Activated CD8-positive, alpha-beta memory T cell treated with anti-CD3 and anti-CD28 coated beads, Interleukin-2, amount 10 ng/mL, durations not matched to agents 7 days and 5 days (primary cell): ENCODE measurements around the gene TTC27. TPM values are rescaled to one million over a fixed set of nuclear protein-coding genes. Genes with fewer than 3 reads are reported as not detected.

Experiments used
- ATAC-seq: fragments of 150-1000 bp; cut with Tn5 transposase; one replicate; pipeline ENCODE4 v1.10.0; 2021; ENCODE audit warnings: moderate library complexity
- CTCF ChIA-PET: fragments of 350-600 bp; sonication (Branson Sonifier 250); formaldehyde crosslinking; loops from one replicate; lab custom pipeline; 2021; ENCODE audit warnings: antibody characterized with exemption; lab: Charles Lee
- DNase-seq: peaks from one replicate; pipeline ENCODE4 v3.0.0-alpha.2; 2020
- H3K27ac Mint-ChIP-seq: one replicate; pipeline ENCODE4 v1.8.0; 2021; ENCODE audit warnings: mild to moderate bottlenecking, mixed read lengths
- H3K27me3 Mint-ChIP-seq: one replicate; pipeline ENCODE4 v1.8.0; 2021; ENCODE audit warnings: mixed read lengths
- H3K36me3 Mint-ChIP-seq: one replicate; pipeline ENCODE4 v1.8.0; 2021; ENCODE audit warnings: mild to moderate bottlenecking, mixed read lengths
- H3K4me1 Mint-ChIP-seq: one replicate; pipeline ENCODE4 v1.8.0; 2021; ENCODE audit warnings: mixed read lengths
- H3K4me3 Mint-ChIP-seq: one replicate; pipeline ENCODE4 v1.8.0; 2021; ENCODE audit warnings: mild to moderate bottlenecking, moderate library complexity, mixed read lengths
- H3K9me3 Mint-ChIP-seq: one replicate; pipeline ENCODE4 v1.8.0; 2022; ENCODE audit warnings: low read depth, mixed read lengths
- total RNA-seq, 2 experiments: library from RNA; stranded (reverse); gene quantifications; one replicate each; pipeline ENCODE4 v1.2.3, GENCODE V29; 2021

Gene TTC27
- 10 to 100 TPM; 17.0 to 22.6 TPM for total RNA-seq

DNA sequence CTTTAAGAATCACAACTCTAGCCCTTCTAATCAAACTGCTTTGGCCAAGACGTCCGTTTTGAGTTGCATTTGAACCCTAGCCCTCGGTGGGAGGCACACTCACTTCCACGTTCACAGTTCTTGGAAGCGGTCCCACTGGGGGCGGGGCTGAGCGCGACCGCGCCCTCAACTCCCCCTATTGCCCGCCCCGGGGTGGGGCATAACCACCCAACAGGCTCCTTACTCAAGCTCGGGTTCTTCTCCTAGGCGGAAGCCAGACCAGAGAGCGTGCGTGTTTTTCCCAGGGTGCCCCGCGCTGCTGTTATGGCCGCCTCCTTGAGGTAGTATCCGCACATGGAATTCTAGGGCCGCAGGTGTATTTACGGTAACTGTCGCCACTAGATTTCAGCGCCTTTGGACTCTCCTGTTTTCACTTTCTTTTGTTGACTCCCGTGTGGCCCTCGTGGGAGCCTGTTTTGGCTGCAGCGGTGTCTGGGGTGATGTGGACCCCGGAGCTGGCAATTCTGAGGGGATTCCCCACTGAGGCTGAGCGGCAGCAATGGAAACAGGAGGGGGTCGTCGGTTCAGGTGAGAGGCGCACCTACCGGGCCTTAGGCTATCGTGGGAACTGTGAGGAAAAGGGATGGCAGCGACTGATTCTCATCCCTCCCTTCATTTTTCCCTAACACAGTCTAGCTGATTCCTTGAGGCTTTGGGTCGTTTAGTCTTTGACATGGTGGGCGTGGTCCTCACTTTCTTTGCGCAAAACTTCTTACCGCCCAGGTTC is at the start of gene TTC27:
Gene TTC27 (plus strand): TSS at position 237 of the 766 bp plus-strand sequence. CDS start 243 bp downstream, at position 480.
- Mint-ChIP-seq H3K4me1 (peaks cover 29% of the 10 kb centered on the region), H3K9me3 (no peaks in the 10 kb centered on the region), H3K36me3 (peaks cover 14% of the 10 kb centered on the region), H3K4me3 (peak within 1 kb of the TSS; percentile 89), H3K27me3 (no peaks in the 10 kb centered on the region), H3K27ac (peak within 1 kb of the TSS; percentile 90)
- peak; percentile 100 for ATAC-seq
- peak; percentile 97 for DNase-seq
- CTCF ChIA-PET = interaction anchor here (0.8 kb wide), 1 partner anchor 51 kb away, joined by 3 read pairs; no protein-coding TSS in a partner anchor

DNA sequence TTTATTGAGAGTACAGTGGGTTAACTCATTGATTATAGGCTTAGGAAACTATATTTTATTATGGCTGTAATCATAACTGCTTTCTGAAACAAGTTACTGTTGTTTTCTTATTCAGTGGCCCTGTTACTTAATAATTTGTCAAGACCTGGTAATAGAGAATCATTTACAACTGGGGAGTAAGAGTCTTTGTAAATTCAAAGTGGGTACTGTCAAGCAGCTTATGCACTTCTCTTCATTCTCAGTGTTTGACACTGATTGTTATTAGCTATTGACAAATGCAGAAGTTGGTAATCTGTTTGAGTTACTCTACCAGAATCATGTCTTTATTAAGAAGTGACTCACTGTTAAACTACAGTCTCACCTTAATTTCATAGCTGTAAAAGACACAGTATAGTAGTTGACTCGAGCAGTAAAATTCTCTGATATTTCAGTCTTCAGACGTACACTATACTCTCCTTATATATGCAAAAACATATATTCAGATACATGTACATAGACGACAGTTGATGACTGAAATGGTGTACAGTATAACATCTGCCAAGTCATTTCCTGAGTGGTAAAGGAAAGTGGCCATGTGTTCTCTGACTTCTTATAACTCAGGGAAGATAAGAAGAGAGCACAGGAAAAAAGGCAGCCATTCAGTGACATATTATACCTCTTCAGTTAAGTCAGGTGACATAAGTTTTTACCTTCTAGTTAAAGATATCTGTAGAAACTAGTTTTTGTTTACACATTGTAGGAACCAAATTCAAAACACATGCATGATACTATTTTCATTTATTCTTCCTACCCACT is 36.0 kb upstream of the TTC27 start:
- Mint-ChIP-seq H3K36me3 (peaks cover 29% of the 10 kb centered on the region), H3K4me3 (no peak overlapping the region), H3K4me1 (peaks cover 25% of the 10 kb centered on the region), H3K27ac (peak overlapping the region; percentile 76), H3K27me3 (no peaks in the 10 kb centered on the region), H3K9me3 (no peaks in the 10 kb centered on the region)
- no peak for DNase-seq
- peak; percentile 99 for ATAC-seq
- CTCF ChIA-PET = interaction anchor here (0.8 to 1.1 kb wide), 2 partner anchors 25 to 29 kb away, joined by 3 read pairs; no protein-coding TSS in a partner anchor

DNA sequence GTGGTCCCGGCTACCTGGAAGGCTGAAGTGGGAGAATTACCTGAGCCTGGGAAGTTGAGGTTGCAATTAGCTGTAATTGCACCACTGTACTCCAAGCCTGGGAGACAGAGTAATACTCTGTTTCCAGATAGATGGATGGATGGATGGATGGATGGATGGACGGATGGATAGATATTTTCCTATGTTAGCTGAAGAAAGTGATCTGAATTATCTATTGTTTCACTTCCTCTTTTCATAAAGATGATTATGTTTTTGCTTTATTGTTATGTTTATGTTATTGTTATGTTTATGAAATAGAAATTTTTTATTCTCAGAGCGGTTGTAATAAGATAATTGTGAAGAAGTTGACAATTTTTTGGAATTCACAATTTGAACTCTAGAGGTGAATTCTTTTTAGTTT is 33.3 kb upstream of the TTC27 start:
- H3K27me3 Mint-ChIP-seq = no peaks in the 10 kb centered on the region
- ATAC-seq (no peak), DNase-seq (no peak)
- no peaks in the 10 kb centered on the region for H3K9me3 Mint-ChIP-seq
- peaks cover 25% of the 10 kb centered on the region for H3K4me1 Mint-ChIP-seq
- no peak overlapping the region for H3K4me3 Mint-ChIP-seq
- no peak overlapping the region for H3K27ac Mint-ChIP-seq
- CTCF ChIA-PET = no interaction called here
- peaks cover 36% of the 10 kb centered on the region for H3K36me3 Mint-ChIP-seq

DNA sequence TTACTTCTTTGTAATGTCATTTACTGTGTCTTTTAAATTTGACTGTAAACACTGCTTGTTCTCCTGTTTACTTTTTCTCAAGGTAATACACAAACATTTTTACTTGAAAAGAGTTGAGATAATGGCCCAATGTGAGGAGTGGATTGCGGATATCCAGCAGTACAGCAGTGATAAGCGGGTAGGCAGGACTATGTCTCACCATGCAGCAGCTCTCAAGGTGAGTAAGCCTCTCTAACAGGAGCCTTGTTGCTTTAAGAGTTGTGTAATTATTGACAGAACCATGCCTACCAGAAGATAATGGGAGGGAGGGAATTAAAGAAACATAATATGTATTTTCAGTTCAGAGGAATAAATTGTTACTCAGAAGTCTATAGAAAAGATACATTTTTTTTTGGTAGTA is 16.5 kb upstream of the TTC27 start:
- peaks cover 42% of the 10 kb centered on the region for H3K36me3 Mint-ChIP-seq
- ATAC-seq (no peak), DNase-seq (no peak)
- H3K27me3 Mint-ChIP-seq = no peaks in the 10 kb centered on the region
- no peak overlapping the region for H3K4me3 Mint-ChIP-seq
- CTCF ChIA-PET = no interaction called here
- no peaks in the 10 kb centered on the region for H3K4me1 Mint-ChIP-seq
- H3K9me3 Mint-ChIP-seq = no peaks in the 10 kb centered on the region
- H3K27ac Mint-ChIP-seq = no peak overlapping the region

DNA sequence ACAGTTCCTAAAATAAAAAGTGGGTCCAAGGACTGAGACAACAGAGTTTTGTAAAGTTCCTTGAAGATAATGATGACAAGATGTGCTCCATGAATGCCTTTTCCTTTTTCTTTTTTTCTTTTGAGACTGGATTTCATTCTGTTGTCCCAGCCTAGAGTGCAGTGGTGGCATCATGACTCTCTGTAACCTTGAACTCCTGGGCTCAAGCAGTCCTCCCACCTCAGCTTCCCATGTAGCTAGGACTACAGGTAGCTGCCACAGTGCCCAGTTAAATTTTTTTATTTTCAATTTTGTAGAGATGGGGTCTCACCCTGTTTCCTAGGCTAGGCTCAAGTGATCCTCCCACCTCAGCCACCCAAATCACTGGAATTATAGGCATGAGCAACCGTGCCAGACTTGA is 16.1 kb upstream of the TTC27 start:
- H3K27ac Mint-ChIP-seq = no peak overlapping the region
- no peaks in the 10 kb centered on the region for H3K9me3 Mint-ChIP-seq
- ATAC-seq (no peak), DNase-seq (no peak)
- H3K4me1 Mint-ChIP-seq = no peaks in the 10 kb centered on the region
- no peak overlapping the region for H3K4me3 Mint-ChIP-seq
- peaks cover 42% of the 10 kb centered on the region for H3K36me3 Mint-ChIP-seq
- no peaks in the 10 kb centered on the region for H3K27me3 Mint-ChIP-seq
- CTCF ChIA-PET = interaction anchor here (1.2 kb wide), 1 partner anchor 971 kb away, joined by 3 read pairs; no protein-coding TSS in a partner anchor

DNA sequence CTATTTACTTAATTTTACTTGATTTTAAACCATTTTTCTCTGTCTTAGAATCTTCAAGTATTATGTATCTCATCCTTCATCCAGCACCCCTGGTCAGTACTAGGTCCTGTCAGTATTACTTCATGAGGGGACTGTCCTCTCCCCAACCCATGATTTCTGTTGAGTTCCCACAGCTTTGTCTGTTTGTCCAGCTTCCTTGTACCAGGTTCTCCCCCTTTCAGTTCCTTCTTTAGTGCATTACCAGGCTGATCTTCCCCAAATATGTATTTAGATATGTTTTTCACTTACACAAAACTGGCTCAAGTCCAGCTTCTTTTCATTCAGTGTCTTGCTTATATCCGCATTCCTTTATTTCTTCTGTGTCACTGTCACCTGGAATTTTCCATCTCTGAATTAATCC is 13.8 kb upstream of the TTC27 start:
- no peak overlapping the region for H3K4me3 Mint-ChIP-seq
- H3K9me3 Mint-ChIP-seq = no peaks in the 10 kb centered on the region
- CTCF ChIA-PET = no interaction called here
- DNase-seq = no peak
- peak overlapping the region; percentile 61 for H3K27ac Mint-ChIP-seq
- H3K27me3 Mint-ChIP-seq = no peaks in the 10 kb centered on the region
- no peak for ATAC-seq
- peaks cover 4% of the 10 kb centered on the region for H3K4me1 Mint-ChIP-seq
- peaks cover 44% of the 10 kb centered on the region for H3K36me3 Mint-ChIP-seq

- ATAC-seq (no peak), DNase-seq (no peak)
- CTCF ChIA-PET = interaction anchor here (0.9 kb wide), 1 partner anchor 26 kb away, joined by 3 read pairs; no protein-coding TSS in a partner anchor
- H3K27me3 Mint-ChIP-seq = no peaks in the 10 kb centered on the region
- no peak overlapping the region for H3K27ac Mint-ChIP-seq
- no peaks in the 10 kb centered on the region for H3K9me3 Mint-ChIP-seq
- H3K4me3 Mint-ChIP-seq = no peak overlapping the region
- H3K36me3 Mint-ChIP-seq = peaks cover 29% of the 10 kb centered on the region
- peaks cover 4% of the 10 kb centered on the region for H3K4me1 Mint-ChIP-seq
Observed at GRCh38 chr2:32617599-32618189, 10.2 kb upstream of the TTC27 start.

DNA sequence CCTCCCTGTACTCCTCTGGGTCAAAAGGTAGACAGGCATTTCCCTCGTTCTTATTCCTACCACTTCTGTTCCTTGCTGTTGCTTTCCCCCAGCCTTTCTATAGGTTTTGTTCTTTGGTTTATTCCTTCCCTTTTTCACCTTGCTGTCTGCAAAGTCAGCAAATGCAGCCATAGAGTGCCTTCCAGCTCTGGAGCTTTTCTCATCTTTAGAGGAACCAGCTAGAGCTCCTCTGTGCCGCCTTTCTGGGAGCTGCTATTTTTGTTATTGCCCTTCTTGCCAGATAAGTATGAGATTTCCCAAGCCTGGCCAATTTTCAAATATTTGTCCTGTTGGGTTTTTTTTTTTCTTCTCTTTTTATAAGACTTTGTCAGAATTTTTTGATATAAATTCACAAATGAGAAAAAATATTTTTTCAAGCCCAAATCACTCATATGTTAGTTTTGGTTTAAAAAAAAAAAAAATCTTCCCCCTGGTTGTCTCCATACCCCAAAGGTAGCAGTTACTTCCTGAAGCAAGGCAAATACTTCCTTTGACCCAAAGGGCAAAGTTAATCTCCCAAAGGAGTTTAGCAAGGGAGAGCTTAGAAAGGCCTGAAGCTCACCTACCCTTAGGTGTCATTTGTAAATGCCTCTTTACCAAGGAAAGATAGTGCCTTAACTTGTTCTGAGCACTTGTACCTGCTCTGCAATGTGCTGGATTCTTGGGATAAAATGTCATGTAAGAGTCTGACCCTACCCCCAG is 5.1 kb upstream of the TTC27 start:
- Mint-ChIP-seq H3K4me1 (peaks cover 9% of the 10 kb centered on the region), H3K27me3 (no peaks in the 10 kb centered on the region), H3K36me3 (peaks cover 9% of the 10 kb centered on the region), H3K9me3 (no peaks in the 10 kb centered on the region), H3K4me3 (no peak overlapping the region), H3K27ac (no peak overlapping the region)
- ATAC-seq = no peak
- no peak for DNase-seq
- CTCF ChIA-PET = no interaction called here

DNA sequence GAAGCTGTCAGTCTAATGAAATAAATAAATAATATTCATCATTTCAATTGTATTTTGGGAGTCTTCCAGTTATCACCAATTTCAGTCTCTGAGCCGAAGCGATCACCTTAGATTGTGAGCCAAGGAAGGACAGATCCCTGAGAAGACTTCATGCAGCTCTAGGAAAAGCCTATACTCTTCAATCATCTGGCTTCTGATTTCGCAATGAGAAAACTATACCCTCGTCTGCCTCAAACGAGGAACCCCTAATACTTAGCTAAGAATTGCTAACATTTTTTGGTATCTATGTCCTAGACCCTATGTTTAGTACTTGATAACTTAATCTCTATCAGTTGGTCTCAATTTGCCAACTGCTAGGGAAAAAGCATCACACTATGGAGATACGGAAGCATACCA is 4.5 kb upstream of the TTC27 start:
- no peaks in the 10 kb centered on the region for H3K27me3 Mint-ChIP-seq
- ATAC-seq = no peak
- no peaks in the 10 kb centered on the region for H3K9me3 Mint-ChIP-seq
- DNase-seq = no peak
- no peak overlapping the region for H3K4me3 Mint-ChIP-seq
- CTCF ChIA-PET = no interaction called here
- no peak overlapping the region for H3K27ac Mint-ChIP-seq
- H3K36me3 Mint-ChIP-seq = peaks cover 8% of the 10 kb centered on the region
- peaks cover 10% of the 10 kb centered on the region for H3K4me1 Mint-ChIP-seq

- CTCF ChIA-PET = no interaction called here
- DNase-seq (no peak), ATAC-seq (no peak)
- no peak overlapping the region for H3K4me3 Mint-ChIP-seq
- no peaks in the 10 kb centered on the region for H3K9me3 Mint-ChIP-seq
- H3K36me3 Mint-ChIP-seq = peaks cover 6% of the 10 kb centered on the region
- no peak overlapping the region for H3K27ac Mint-ChIP-seq
- H3K4me1 Mint-ChIP-seq = peaks cover 20% of the 10 kb centered on the region
- H3K27me3 Mint-ChIP-seq = no peaks in the 10 kb centered on the region
Observed at GRCh38 chr2:32624812-32625211, 3.0 kb upstream of the TTC27 start.

DNA sequence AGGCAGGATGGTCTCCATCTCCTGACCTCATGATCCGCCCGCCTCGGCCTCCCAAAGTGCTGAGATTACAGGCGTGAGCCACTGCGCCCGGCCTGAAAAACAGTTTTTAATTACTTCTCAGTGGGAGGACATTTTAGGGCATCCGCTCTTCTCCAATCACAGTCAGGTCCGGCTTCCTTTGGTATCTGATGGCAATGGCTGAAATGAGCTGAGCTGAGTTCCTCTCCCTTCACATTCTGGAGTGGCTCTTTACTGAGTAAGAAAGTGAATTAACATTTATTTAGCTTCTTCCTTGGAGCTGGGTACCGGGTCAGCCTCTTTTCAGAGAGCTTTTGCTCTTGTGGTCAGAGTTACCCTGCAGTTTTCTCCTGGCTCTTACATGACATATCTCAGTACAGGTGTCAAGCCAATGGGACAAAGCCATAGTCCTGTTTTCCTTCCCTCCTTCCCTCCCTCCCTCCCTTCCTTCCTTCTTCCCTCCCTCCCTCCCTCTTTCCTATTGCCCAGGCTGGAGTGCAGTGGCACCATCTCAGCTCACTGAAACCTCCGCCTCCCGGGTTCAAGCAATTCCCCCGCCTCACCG is 1.1 kb upstream of the TTC27 start:
- peaks cover 21% of the 10 kb centered on the region for H3K4me1 Mint-ChIP-seq
- CTCF ChIA-PET = no interaction called here

DNA sequence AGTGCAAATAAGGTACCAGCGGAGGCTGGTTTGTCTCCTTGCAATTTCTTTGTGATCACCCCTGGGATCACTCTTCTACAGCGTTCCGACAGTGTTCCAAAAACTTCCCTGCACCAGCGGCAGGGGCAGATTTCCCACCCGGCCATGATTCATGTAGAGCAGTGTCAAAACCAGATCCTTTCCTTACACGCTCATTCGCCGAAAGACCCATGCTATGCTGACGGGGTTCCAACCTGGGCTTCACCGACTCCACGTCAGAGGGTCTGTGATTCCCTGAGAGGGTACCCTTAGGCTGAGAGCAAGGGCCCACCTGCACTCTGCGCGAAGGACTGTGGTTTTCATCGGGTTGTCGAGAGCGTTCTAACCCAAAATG is 423 bp upstream of the TTC27 start:
- no peak for DNase-seq
- Mint-ChIP-seq H3K9me3 (no peaks in the 10 kb centered on the region), H3K27me3 (no peaks in the 10 kb centered on the region), H3K27ac (peak overlapping the region; percentile 90), H3K36me3 (peaks cover 16% of the 10 kb centered on the region), H3K4me3 (peak overlapping the region; percentile 89), H3K4me1 (peaks cover 25% of the 10 kb centered on the region)
- CTCF ChIA-PET = interaction anchor here (0.8 kb wide), 1 partner anchor 50 kb away, joined by 3 read pairs; no protein-coding TSS in a partner anchor
- ATAC-seq = peak; percentile 38

More for the DNA sequence above, 1.1 kb upstream of the TTC27 start:
- Mint-ChIP-seq H3K27ac (no peak overlapping the region), H3K4me3 (peak overlapping the region; percentile 89), H3K27me3 (no peaks in the 10 kb centered on the region), H3K9me3 (no peaks in the 10 kb centered on the region), H3K36me3 (peaks cover 12% of the 10 kb centered on the region)
- DNase-seq = no peak
- ATAC-seq = no peak
